GM18951 (cell line): ENCODE data around the gene PPP3CB.

Source experiments
- POLR2A ChIP-seq: IDR thresholded peaks from 4 replicates; pipeline ENCODE4 v1.6.1; 2011; ENCODE audit warnings: mild to moderate bottlenecking; ENCODE audit not compliant: insufficient read length, insufficient read depth; ENCODE audit errors: extremely low read depth
- in situ Hi-C: fragments of 300-500 bp; cut with MboI; formaldehyde crosslinking; loops from one replicate; pipeline ENCODE4 v1.12.0; 2022; ENCODE audit warnings: low sequenced_read_pairs, mixed read lengths, inconsistent platforms; ENCODE audit not compliant: unreplicated experiment

The PPP3CB gene

DNA sequence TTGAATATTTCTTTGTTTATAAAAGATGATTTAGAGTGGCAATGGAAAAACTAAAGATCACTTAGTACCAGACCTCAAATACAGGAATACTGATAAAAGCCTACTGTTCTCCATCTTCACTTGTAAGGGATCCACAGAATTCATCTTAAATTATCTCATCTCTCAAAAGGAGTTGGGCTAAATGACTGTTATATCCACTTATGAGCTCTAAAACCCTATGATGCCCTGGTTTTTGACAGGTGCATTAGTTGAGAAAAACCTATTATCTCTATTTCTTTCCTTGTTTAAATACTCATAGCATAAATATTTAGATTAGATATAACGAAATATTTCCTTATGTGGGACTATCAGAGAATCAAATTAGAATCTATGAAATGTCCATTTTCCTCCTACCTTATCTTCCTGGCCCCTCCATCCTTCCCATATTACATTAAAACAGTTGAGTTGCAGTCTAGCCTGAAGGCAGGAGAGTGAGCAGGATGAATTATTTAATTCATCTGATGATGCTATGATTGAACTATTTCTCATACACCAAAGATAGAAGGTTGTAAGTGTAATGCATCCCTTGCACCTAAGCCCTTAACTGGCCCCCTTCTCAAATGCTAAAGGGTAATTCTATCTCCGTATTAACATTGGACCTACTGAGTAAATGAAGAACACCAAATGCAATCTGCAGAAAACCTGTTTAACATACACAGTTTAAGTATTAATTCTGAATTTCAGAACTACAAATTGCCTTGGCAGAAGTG is 29.7 kb downstream of the PPP3CB start:
- no peak for TF ChIP-seq POLR2A
- in situ Hi-C loops: no loop called here

DNA sequence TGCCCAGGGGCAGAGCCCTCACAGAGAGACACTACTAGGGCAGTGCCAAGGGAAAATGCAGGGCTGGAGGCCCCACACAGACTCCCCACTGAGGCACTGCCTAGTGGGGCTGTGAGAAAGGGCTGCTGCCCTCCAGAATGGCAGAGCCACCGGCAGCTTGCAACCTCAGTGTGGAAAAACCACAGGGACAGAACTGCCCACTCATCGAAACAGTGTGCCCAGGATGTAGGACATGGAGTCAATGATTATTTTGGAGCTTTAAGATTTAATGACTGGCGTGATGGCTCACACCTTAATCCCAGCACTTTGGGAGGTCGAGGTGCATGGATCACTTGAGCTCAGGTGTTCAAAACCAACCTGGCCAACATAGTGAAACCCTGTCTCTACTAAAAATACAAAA is 34.9 kb downstream of the PPP3CB start:
- no peak for TF ChIP-seq POLR2A
- in situ Hi-C loops: no loop called here

DNA sequence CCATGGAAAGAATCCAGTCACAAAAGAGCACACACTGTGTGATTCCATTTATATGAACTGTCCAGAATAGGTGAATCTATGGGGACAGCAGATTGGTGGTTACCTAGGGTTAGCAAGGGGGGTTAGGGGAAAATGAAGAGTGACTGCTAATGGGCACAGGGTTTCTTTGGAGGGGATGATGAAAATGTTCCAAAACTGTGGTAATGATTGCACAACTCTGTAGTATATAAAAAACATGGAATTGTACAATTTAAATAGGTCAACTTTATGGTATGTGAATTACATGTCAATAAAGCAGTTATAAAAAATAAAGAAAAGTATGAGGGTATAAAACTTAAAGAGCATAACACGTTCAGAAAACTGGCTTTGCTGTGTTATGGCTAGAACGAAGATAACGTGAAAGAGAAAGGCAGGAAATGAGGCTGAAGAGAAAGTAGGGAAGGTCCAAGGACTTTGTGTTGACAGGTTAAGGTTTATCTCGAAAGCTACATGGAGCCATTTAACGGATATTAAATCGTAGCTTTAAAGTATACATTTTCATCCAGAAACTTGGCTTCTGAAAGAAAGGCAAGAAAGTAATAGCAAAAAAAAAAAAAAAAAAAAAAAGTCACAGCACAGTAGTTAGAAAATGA is 36.0 kb downstream of the PPP3CB start:
- TF ChIP-seq POLR2A: no peak
- in situ Hi-C loops: no loop called here

DNA sequence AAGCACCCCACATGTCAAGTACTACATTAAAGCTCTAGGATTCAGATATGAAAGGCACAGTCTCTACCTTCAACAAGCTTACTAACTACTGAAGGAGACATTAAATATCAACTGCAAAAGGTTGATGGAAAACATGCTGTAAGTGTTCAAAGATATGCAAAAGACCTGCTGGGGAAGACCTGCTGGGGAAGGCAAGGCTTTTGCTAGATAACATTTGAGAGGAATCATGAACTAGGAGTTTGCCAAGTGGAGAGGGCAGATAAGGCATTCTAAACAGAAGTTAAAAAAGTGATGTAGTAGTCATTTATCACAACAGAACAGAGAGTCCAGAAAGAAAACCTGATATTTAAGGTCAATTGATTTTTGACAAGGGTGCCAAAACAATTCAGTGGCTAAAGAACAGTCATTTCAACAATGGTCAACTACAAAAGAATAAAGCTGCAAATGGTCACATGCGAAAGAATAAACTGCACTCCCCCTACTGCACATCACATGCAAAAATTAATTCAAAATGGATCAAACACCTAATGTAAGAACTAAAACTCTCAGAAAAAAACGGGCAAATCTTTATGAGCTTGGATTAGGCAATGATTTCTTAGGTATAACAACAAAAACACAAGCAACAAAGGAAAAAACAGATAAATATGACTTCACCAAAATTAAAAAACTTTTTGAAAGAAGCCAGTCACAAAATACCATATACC is 39.5 kb downstream of the PPP3CB start:
- in situ Hi-C loops: no loop called here
- no peak for TF ChIP-seq POLR2A

DNA sequence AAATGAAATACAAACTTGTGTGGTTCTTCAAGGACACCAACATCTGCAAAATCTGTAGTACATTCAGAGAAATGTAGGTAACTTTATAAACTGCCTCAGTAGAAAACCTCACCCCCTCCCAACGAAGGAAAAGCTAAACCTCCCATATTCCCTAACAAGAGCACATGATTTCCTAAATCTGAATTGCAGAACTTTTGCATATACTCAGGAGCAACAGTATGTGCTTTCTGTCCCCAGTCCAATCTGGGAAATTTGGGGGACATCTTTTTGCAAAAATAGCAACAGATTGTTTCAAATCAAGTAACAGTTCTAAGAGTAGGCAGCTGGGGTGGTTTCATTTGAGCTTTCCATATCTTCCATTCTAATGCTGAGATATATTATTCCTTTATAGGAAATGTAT is 46.7 kb downstream of the PPP3CB start:
- in situ Hi-C loops: no loop called here
- no peak for TF ChIP-seq POLR2A

DNA sequence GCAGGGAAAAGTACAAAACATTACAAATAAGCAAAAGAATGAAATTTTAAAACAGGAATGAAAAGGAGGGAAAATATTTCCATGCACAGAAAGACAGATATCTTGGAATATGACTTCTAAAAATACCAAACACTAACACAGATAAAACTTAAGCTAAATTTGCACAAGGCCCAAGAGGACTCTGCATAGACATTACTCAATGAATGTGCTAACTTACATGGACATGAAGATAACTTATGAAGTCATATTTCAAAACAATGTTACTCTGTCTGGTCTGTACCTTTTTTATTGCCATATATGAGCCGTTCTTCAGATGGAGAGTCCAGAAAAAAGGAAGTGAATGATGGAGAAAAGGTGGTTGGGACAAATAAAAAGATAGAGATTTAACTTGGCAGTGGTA is 47.4 kb downstream of the PPP3CB start:
- no peak for TF ChIP-seq POLR2A
- in situ Hi-C loops: no loop called here

DNA sequence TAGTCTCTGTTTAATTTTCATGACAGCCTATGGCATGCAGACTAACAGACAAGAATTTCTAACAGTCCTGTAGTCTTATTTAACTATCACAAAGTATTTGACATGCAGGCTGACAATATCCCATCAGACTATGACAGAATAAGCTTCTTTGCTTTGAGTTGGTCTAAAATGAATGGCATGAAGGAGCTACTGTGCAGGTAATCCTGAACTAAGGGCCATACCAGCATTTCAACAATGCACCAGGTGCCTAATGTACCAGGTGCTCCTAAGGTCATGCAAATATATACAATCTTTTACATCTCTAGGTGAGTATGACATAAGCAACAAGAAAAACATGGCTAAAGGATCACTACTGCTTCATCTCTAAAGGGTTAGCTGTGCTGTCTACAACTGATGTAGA is 48.9 kb downstream of the PPP3CB start:
- in situ Hi-C loops: no loop called here

DNA sequence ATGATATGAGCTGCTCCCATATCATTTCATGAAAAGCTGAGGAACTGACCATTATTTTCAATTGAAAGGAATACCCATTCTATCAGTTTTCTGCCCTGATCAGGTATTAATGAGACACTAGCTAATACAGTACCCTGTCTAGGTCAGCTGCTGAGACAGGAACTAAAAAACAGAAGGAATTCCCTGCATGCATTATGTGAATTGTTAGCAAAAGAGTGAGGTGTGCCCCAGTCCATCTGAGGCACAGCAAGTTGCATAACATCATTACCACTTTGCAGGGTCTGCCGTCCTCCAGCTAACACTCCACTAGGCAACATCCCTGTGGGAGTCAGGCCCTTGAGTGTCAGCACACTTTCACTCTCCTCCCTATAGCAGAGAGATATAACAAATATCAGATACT is 51.4 kb downstream of the PPP3CB start:
- no peak for TF ChIP-seq POLR2A
- in situ Hi-C loops: no loop called here

More for the DNA sequence above, 48.9 kb downstream of the PPP3CB start:
- TF ChIP-seq POLR2A: no peak

DNA sequence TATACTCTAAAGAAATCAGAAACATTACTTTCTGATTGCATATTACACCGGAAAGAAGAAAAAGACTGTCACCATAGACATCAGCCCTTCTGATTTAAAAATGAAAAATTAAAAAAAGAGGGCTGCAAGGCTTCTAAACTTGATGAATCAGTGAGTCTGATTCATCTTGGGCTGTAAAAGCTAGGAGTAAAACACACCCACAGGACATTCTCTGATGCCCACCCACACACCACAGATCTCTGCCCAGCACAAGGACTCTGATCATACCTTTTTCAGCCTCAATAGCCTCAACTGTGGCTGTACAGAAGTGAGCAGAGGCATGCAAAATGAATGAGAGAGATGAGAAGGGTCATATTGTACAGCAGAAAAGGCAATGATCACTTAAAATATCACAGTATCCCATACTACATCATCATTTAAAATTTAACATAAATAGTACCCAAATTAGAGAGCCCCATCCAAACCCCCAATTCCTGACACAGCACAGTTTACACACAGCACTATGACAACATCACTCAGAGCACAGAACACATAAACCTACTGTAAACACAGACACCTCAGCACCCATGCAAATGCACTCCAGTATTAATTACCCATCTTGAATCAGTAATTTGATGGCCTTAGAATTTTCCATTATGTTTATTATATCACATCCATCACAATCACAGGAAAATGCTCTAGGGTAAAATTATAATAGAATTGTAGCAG is 56.1 kb downstream of the PPP3CB start:
- in situ Hi-C loops: no loop called here

DNA sequence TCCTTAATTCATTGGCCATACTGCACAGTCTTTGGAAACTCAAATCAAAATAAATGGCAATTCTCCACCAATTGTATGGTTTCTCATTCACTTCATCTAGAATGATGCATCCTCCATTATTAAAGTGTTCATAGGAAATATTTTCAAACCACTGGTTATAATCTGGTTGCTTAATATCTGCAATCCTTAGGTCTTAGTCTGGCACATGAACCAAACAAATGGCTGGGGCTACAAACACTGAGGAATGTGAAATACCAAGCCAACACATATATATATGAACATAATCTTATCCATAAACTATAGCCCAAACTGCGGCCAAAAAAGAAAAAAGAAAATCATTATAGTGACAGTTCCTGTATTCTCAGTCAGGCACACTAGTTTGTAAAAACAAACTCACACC is 56.8 kb downstream of the PPP3CB start:
- in situ Hi-C loops: no loop called here
- TF ChIP-seq POLR2A: no peak

More for the DNA sequence above, 56.1 kb downstream of the PPP3CB start:
- no peak for TF ChIP-seq POLR2A

DNA sequence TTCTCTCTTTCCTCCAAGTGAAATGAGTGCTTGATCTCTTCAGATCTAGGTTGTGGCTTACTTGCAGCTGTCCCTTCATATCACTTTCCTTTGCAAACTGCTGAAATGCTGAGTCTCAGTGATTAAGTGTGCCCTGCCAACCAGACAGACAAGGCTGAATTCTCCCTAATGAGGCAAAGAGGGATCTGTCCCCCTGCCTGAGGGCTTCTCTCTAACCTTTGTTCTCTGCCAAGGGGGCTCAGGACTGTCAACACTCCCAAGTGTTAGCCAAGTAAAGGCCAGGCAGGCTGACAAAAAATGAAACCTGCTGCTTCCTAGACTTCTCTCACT is 62.3 kb downstream of the PPP3CB start, which contains the start of gene MSS51:
Gene MSS51, minus strand, starts transcription at position 24 of the 330 bp plus-strand sequence. CDS start 5,277 bp downstream, outside the sequence.
- TF ChIP-seq POLR2A: no peak
- in situ Hi-C loops: no loop called here

DNA sequence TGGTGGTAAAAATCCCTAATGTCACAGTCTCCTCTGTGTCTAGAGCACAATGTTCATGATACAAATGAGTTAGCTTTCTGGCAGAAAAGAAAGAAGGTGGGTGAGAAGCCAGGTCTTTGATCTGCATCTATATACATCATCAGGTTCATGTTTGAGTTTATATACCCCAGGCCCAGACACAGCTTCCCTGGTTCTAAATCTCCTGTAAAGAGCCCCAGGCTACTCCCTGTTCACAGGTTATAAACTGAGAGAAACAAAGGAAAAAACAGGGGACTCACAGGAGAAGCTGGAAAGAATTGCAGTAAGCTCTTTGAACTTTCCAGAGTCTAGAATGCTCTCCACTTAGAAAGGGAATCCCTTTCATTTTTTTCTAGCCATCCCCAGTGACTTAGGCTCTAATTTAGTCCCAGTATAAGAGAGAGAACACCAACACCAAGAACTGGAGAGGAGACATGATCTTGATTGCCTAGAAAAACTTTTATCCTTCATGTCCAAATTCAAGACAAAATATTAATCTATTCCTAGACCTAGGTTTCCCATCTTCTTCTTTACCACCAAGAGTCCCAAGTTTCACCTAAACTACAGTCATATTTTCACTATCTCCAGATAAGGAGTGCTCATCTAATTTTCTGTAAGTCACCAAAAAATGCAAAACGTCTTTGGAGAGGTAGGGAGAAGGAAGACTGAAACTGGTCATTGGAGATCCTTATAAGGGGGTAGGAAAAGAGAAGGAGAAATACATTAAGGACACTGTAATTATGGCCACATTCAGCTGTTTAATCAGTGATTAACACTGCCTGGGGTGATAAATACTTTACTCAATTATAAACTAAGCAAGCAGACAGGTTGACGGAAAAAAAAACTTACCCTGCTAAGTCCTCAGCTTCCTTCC is 62.9 kb downstream of the PPP3CB start:
- no peak for TF ChIP-seq POLR2A

More for the DNA sequence above, 62.9 kb downstream of the PPP3CB start:
- in situ Hi-C loops: no loop called here
